ENCODE results near the gene COL16A1.

DNA sequence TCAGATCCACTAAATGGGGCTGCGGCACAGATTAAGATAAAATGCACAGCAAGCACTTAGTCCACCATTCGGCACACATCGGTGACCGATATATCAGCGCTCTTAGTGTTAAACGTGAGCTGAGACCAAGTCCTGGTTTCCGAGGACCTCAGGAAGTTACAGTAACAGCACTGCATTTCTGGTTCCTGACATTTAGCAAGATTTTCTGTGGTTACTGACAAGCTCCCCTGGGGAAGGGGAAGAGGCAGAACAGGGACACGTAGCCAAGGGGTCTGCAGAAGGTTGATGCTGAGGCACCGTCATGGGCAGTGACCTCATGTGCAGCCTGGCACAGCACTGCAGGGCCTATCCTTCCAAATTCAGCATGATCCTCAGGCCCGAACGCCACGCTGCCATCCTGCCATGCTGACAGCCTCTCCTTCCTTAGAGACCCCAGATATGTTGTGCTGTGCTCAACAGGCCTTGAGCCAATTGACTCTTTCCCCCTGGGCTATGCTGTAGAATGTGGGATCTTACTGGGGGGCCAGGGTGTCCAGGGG lies 45.8 kb downstream of the COL16A1 start:
- TF ChIP-seq JUND (IDR thresholded peaks at IDR 0.05): no peak
- TF ChIP-seq, protein P1, sequence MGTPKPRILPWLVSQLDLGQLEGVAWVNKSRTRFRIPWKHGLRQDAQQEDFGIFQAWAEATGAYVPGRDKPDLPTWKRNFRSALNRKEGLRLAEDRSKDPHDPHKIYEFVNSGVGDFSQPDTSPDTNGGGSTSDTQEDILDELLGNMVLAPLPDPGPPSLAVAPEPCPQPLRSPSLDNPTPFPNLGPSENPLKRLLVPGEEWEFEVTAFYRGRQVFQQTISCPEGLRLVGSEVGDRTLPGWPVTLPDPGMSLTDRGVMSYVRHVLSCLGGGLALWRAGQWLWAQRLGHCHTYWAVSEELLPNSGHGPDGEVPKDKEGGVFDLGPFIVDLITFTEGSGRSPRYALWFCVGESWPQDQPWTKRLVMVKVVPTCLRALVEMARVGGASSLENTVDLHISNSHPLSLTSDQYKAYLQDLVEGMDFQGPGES (IDR thresholded peaks at IDR 0.05; ENCODE audit: low read depth, low read length): no peak
- TF ChIP-seq, protein P2, sequence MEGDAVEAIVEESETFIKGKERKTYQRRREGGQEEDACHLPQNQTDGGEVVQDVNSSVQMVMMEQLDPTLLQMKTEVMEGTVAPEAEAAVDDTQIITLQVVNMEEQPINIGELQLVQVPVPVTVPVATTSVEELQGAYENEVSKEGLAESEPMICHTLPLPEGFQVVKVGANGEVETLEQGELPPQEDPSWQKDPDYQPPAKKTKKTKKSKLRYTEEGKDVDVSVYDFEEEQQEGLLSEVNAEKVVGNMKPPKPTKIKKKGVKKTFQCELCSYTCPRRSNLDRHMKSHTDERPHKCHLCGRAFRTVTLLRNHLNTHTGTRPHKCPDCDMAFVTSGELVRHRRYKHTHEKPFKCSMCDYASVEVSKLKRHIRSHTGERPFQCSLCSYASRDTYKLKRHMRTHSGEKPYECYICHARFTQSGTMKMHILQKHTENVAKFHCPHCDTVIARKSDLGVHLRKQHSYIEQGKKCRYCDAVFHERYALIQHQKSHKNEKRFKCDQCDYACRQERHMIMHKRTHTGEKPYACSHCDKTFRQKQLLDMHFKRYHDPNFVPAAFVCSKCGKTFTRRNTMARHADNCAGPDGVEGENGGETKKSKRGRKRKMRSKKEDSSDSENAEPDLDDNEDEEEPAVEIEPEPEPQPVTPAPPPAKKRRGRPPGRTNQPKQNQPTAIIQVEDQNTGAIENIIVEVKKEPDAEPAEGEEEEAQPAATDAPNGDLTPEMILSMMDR (IDR thresholded peaks at IDR 0.05): no peak
- TF ChIP-seq EZH2phosphoT487 (IDR thresholded peaks at IDR 0.05; ENCODE audit: borderline replicate concordance, low read depth): no peak

Data from SK-N-SH (cell line).